ENCODE results near the gene FGG.
"Not testable (repeated sequence)": the region's sequence is repeated elsewhere in the genome, so short reads cannot be mapped to it uniquely, and the experiment has no call there.

Gene FGG

DNA sequence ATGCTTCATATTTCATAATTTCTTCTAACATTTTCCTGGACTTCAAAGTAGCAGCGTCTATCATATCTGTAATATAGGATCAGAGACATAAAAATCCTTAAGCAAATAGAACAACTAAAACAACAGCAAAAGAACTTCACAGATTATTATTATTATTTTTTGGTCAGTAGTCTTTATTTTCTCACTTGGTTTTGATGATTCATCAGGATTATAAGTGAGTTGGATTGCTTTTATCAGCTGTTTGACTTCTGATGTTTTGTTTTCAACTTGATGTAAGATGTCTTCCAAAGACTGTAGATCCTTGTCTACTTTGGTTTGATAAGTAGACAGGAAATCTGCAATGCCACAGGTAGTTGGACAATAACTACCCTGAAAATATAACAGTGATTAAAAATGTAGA lies 623 bp downstream of the FGG start:
- no peak for DNase-seq (ENCODE audit: low read depth in 2 of 2)

DNA sequence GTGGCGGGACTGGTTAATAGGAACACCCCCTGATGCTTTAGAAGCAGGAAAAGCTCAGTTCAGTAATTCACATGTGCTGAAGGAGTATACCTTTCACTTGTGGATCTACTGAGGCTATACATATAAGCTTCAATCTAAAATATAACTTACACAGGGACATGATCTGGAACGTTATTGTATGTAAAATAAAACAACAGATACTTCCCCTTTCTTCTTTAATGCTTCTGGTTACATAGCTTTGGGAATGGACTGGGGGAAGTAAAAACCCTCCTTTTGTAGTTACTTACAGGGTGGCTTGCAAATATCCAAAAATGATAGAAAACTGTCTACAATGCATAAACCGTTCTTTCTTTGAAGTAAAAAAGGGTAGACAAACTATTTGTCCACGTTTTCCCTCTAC lies 1.9 kb downstream of the FGG start:
- no peak for DNase-seq (ENCODE audit: low read depth in 2 of 2)

DNA sequence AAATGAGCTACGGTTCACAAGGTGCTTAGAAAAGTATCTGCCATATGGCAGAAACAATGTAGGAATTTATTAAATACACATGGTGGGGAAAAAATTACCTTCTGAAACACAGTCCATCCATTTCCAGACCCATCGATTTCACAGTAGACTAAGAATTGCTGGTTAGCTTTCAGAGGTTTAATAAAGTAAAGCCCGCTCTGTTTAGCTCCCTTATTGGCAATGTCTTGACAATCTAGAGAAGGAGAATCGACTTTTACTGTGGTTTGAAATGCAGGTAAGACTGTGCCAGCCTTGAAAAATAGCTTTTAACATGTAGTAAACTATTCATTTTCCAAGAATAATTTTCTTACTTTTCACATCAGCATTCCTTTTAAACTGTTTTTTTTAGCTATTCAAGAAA lies 2.9 kb downstream of the FGG start:
- DNase-seq (ENCODE audit: low read depth in 2 of 2) = no peak

DNA sequence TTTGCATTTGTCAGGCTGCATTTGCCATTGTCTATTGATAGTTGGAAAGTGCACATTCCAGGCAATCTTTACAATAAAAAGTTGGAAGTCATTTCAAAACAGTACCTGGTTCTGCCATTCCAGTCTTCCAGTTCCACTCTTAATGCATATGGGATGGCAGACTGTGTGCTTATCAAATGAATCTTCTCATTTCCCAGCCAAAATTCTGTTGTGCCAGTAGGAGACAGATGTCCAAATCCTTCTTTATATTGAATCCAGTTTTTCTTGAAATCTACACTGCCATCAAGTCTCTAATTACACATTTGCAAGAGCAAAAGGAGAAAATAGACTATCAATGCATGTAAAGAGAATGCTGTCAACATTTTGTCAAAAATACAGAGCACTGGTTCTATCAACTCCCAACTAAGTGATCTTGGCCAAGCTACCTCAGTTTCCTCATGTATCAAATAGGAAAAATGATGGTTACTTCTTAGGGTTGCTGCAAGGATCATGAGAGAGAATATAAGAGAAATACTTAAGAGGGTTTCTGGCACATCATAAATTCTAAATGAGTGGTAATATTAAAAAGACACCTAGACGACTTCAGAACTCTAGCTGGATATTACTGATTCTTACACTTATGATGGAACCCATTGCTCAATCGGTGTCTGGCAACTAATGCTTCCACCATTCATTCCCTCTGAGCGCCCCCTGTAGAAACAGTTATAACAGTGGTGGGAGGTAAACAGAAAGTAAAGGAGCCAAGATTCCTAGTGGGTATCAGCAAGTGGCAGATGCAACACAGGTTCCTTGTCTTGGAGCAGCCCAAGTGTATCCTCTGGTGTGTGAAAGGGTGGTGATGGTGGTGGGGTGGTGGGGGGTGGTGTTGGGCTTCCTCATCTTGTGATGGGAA lies 3.8 kb downstream of the FGG start:
- DNase-seq (ENCODE audit: low read depth in 2 of 2) = no peak

DNA sequence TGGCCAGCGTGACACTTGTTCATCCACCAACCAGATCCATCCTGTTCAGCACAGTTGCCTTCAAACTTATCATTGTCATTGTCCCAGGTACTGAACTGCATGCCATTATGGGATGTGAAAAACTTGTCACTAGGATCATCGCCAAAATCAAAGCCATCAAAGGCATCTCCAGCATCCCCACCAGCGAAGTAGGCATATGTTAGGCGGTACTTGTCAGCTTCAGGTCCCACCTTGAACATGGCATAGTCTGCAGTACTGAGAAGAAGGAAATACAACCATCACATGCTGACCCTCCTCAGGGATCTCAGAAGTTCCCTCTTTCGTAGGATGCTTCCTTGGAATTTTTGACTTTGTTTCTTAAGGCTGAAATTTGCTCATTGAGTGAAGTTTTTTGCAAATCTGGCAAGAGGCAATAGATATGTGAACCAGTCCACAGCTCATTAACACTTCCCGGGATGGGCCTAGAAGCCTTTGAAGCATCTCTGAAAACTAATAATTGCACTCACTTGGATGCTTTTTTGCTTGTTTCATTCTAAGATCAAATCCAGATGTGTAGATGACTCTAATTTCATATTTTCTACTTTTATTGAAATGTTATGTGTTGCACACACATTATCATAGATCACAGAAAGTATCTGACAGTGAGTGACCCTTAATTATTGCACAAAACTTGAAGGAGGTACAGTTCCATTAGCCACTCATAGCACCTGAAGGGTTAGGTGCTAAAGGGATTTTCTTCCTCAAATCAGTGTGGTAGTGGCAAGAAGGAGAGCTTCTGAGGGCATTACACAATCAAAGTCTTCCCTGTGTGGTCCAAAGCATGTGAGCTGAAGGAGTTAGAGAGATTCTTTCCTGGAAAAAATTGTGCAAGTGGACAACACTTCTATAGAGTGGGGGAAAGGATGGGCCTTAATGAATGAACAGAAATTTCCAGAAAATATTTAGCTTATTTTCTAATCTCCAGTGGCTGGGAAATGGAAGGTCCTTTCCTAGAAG lies 5.4 kb downstream of the FGG start:
- no peak for DNase-seq (ENCODE audit: low read depth in 2 of 2)

DNA sequence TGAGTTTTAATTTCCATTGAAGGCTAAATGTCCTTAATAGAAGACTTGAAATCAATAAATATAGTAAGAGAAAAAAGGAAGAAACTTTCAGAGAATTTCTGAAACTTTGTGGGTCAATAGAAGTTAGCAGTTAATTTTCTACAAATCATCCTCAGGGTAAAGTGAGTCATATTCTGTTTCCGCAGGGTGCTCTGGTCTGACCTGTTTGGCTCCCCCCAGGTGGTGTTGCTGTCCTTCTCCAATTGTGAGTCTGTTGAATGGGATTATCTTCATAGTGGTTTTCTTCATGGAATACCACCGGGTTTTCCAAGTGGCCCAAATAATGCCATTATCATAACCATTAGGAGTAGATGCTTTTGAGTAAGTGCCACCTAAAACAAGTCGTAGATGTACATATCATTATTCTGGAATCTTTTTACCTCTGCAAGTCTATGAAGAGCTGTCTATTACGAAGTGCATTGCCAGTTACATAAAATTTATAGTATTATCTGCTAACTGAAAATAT lies 7.7 kb downstream of the FGG start:
- DNase-seq (ENCODE audit: low read depth in 2 of 2) = no peak

GRCh38 chr4:154603033-154603943 lies 9.2 kb downstream of the FGG start:
- DNase-seq (ENCODE audit: low read depth in 2 of 2) = no peak

DNA sequence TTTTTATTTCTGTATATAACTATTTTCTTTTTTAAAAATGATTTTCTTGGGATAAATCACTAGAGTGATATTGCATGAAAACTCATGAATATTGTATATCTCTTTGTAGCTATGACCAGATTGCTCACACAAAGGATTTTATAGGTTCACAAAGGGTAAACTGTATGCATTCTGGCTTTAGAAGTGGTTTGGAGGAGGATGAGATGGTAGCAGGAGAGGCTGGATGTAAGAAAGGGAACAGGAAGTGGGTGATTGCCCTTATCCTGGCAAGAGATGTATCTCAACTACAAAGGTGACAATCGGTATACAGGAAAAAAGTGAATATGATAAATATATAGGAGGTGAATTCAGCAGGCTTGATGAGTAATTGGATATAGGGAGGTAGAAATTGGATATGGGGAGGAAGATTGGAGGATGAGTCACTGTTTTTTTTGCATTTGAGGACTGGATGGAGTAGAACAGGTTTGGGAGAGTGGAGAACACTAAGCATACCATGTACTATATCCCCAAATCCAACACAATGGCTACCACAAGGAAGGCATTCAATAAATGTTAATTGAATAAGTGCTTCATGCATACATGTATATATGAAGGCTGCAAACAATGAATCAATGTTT lies 9.9 kb downstream of the FGG start:
- no peak for DNase-seq (ENCODE audit: low read depth in 2 of 2)

DNA sequence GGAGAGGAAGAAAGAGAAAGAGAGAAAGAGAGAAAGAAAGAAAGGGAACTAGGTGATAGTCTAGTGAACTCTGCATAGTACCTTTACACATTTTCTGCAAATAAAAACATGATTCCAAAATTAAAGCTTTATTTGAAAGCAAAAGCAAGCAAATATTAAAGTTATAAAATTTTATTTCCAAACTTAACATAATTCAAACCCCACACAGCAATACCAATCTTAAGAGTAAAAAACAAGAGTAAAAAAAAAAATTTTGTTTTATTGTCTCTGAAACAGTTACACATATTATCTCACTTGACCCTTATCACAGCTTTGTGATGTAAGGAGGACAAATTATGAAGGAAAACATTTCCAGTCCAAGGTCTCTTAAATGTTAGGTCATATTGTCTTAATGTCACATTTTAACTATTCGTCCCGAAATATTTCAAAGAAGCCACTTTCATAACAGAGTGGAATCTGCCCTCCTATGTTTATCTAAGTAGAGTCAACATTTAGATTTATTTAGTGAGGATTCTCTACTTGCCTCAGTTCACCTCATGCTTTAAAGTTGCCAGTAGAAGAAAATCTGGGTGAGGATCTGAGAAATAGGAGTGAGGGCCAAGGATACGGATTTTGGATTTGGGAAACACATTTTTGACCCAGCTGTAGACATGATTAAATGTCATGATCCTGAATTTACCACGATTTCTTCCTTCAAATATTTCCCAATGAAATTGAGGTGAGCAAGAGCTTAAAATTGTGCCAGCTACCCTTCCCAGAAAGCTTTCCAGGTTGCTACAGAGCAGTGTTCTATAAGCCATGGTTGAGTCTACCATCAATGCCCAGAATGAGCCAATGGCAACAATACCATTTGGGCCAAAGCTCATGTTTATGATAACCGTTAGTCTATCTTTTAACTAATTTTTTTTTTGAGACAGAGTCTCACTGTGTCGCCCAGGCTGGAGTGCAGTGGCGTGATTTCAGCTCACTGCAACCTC lies 14.4 kb downstream of the FGG start:
- DNase-seq (ENCODE audit: low read depth in 2 of 2) = no peak

GRCh38 chr4:154597281-154597680 lies 15.2 kb downstream of the FGG start:
- not testable (repeated sequence) for DNase-seq (ENCODE audit: low read depth in 2 of 2)

GRCh38 chr4:154595807-154596206 lies 16.6 kb downstream of the FGG start:
- no peak for DNase-seq (ENCODE audit: low read depth in 2 of 2)

- DNase-seq (ENCODE audit: low read depth in 2 of 2) = not testable (repeated sequence)
Observed at GRCh38 chr4:154594343-154594742, 18.1 kb downstream of the FGG start.

- DNase-seq (ENCODE audit: low read depth in 2 of 2) = no peak
Observed at GRCh38 chr4:154593868-154594267, 18.6 kb downstream of the FGG start.

DNA sequence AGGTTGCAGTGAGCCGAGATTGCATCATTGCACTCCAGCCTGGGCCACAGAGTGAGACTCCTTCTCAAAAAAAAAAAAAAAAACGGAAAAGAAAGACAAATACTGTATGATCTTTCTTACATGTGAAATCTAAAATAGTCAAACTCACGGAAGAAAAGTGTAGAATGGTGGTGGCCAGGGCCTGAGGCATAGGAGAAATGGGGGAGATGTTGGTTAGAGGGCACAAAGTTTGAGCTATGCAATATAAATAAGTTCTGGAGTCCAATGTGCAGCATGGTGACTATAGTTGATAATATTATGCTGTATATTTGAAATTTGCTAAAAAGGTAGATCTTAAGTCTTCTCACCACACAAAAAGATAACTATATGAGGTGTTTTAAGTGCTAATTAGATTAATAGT lies 20.6 kb downstream of the FGG start:
- no peak for DNase-seq (ENCODE audit: low read depth in 2 of 2)

DNA sequence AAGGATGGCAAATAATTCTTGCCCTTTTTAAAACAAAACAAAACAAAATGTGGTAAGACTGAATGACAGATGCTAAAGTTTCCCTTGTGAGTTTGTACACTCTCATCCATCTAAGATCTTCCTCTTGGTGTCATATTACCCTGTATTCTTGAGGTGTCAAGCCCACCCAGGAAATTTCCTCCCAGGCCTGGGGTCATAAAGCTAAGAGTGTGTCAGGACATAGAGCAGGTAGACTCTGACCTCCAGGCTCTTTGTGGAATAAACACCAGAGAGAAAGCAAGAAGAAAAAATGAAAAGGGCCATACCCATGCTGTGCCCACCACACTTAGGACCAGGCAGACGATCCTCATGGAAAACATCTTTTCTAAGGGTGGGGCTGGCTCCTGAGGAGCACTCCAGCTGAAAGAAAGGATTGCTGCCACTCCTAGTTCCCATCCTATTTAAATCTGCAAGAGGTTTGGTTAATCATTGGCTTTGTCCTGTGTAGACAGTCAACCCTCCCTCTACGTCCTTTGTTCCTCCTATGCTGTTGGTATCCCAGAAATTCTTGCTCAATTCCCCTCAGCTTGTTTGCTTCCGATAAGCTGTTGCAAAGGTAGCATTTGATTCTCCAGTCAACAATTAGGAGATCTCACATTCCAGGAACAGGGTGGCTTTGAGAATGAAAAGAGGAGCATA lies 22.0 kb downstream of the FGG start, which contains the start of gene FGA:
TSS of gene FGA (minus strand) at position 414 of the 678 bp plus-strand sequence. CDS start at position 359, 55 bp downstream.
- DNase-seq (ENCODE audit: low read depth in 2 of 2) = no peak

DNA sequence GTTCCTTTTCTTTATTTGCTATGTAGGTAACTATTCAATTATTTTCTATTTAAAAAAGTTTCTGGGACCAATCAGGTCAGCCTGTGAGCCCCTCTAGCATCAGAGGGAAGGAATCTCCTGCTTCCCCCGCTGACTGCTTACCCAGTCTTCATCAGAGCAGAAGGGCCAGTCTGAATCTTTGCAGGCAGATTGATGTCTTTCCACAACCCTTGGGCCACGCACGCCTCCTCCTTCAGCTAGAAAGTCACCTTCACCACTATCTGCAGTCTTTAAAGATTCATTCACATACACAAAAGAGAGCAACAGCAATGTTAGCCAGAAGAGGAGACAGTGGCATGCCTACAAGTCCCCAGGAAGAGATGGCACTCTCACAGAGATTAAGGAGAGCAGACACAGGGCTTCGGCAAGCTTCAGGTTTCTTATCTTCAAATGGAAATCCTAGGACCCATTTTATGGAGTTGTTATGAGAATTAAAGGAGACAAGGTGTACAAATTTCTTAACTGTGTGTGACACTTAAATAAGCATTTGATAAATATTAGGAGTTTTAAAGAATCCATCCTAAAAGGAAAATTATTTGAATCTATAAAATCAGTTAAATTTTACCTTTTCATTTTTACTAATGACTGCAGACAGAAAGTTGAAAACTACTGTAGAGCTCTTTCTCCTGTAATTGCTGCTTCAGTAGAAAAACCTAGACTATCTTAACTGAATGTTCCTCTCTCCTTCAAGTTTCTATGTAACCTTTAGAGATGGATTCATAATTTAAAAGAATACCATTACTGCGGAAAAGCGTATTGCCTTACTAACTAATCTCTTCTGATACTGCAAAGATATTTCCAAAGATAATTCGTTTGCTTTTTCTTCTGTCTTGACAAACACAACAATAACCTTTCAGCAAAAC lies 22.9 kb downstream of the FGG start:
- no peak for DNase-seq (ENCODE audit: low read depth in 2 of 2)

DNA sequence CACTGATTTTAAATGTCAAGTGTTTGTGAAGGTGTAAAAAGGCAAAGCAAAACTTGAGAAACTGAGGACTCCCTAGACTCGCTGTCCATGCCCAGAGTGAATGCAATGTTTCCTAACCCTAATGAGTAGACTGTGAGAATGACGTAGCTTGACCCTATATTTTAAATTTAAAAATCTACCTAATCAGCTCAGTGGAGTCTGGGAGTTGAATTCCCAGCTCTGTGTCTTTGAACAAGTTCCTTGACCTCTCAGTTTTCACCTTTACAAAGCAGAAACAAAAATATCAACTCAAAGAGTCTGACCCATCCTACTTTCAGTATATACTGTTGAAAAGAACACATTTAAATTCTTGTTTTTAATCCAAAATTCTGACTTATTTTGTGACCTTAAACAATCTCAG lies 24.3 kb downstream of the FGG start:
- no peak for DNase-seq (ENCODE audit: low read depth in 2 of 2)

All from stimulated activated CD4-positive, alpha-beta T cell treated with anti-CD3 and anti-CD28 coated beads, Interleukin-1b, Interleukin-23, amount 100 ng/mL, for 1 hour (primary cell).